Measurements from ENCODE around the gene TMEM252. TPM values are rescaled to one million over a fixed set of nuclear protein-coding genes. Genes with fewer than 3 reads are reported as not detected.

TMEM252 gene
- polyA plus RNA-seq, 1 donor (not counting 4 experiments of a cell fraction or from before 2014, with no cell fraction given), result not detected

- TF ChIP-seq EZH2 (IDR thresholded peaks at IDR 0.05; ENCODE audit: low read length) (no peak), CTCF (optimal IDR thresholded peaks at IDR 0.05 in 1 of 3, IDR thresholded peaks at IDR 0.05 in 1 of 3, conservative IDR thresholded peaks at IDR 0.05 in 1 of 3; ENCODE audit: extremely low read depth in 1 of 3, insufficient read depth in 2 of 3, low read length in 3 of 3) (no peak)
Observed at GRCh38 chr9:68558545-68558944, 17.9 kb upstream of the TMEM252 start.

GRCh38 chr9:68555437-68556150, 14.9 kb upstream of the TMEM252 start:
- no peak overlapping the region for H3K4me2 ChIP-seq (ENCODE audit: control insufficient read depth, extremely low read depth, insufficient read depth, low read depth, low read length)
- H3K36me3 ChIP-seq (ENCODE audit: control insufficient read depth in 2 of 2, extremely low read depth in 1 of 2, insufficient read depth in 2 of 2, low read length in 2 of 2), result no peaks in the 10 kb centered on the region
- no peaks in the 10 kb centered on the region for H3K79me2 ChIP-seq (ENCODE audit: control insufficient read depth, insufficient read depth, low read length)
- H4K20me1 ChIP-seq (ENCODE audit: control insufficient read depth, extremely low read depth, insufficient read depth, low read length), result no peaks in the 10 kb centered on the region
- H3K9me3 ChIP-seq (ENCODE audit: control insufficient read depth, low read depth, low read length), result no peaks in the 10 kb centered on the region
- H3K9me1 ChIP-seq (ENCODE audit: control insufficient read depth, extremely low read depth, insufficient read depth, low read length), result no peaks in the 10 kb centered on the region
- no peak for TF ChIP-seq CTCF (optimal IDR thresholded peaks at IDR 0.05 in 1 of 3, IDR thresholded peaks at IDR 0.05 in 1 of 3, conservative IDR thresholded peaks at IDR 0.05 in 1 of 3; ENCODE audit: extremely low read depth in 1 of 3, insufficient read depth in 2 of 3, low read length in 3 of 3)
- no peak for TF ChIP-seq EZH2 (IDR thresholded peaks at IDR 0.05; ENCODE audit: low read length)
- no peak for DNase-seq (ENCODE audit: low read depth, low spot score)
- no peak overlapping the region for H3K4me3 ChIP-seq (ENCODE audit: control insufficient read depth in 2 of 3, extremely low read depth in 1 of 3, insufficient read depth in 2 of 3, low read depth in 1 of 3, low read length in 3 of 3)
- no peak overlapping the region for H3K9ac ChIP-seq (ENCODE audit: control insufficient read depth, extremely low read depth, insufficient read depth, low read length)
- H3K27ac ChIP-seq (ENCODE audit: control insufficient read depth, insufficient read depth, low read length), result no peak overlapping the region
- no peak overlapping the region for H2AFZ ChIP-seq (ENCODE audit: control insufficient read depth, low read length)
- H3K4me1 ChIP-seq (ENCODE audit: control insufficient read depth, extremely low read depth, insufficient read depth, low read length), result no peaks in the 10 kb centered on the region
- no peak for FAIRE-seq
- dilution Hi-C loops (cut with MboI; ENCODE audit: extremely low pct_ligation_motif_present, low sequenced_read_pairs), result no loop called here
- H3K27me3 ChIP-seq (ENCODE audit: control insufficient read depth, extremely low read depth, insufficient read depth, low read length), result no peaks in the 10 kb centered on the region

More at GRCh38 chr9:68558545-68558944, 17.9 kb upstream of the TMEM252 start:
- H3K27me3 ChIP-seq (ENCODE audit: control insufficient read depth, extremely low read depth, insufficient read depth, low read length), result no peaks in the 10 kb centered on the region
- DNase-seq (ENCODE audit: low read depth, low spot score) (no peak), FAIRE-seq (no peak)
- no peak overlapping the region for H3K27ac ChIP-seq (ENCODE audit: control insufficient read depth, insufficient read depth, low read length)
- H2AFZ ChIP-seq (ENCODE audit: control insufficient read depth, low read length), result no peak overlapping the region
- no peaks in the 10 kb centered on the region for H3K4me1 ChIP-seq (ENCODE audit: control insufficient read depth, extremely low read depth, insufficient read depth, low read length)
- no peak overlapping the region for H3K4me2 ChIP-seq (ENCODE audit: control insufficient read depth, extremely low read depth, insufficient read depth, low read depth, low read length)
- H3K9ac ChIP-seq (ENCODE audit: control insufficient read depth, extremely low read depth, insufficient read depth, low read length), result no peak overlapping the region
- H3K79me2 ChIP-seq (ENCODE audit: control insufficient read depth, insufficient read depth, low read length), result no peaks in the 10 kb centered on the region
- H3K9me1 ChIP-seq (ENCODE audit: control insufficient read depth, extremely low read depth, insufficient read depth, low read length), result no peaks in the 10 kb centered on the region
- dilution Hi-C loops (cut with MboI; ENCODE audit: extremely low pct_ligation_motif_present, low sequenced_read_pairs), result no loop called here
- no peaks in the 10 kb centered on the region for H4K20me1 ChIP-seq (ENCODE audit: control insufficient read depth, extremely low read depth, insufficient read depth, low read length)
- H3K9me3 ChIP-seq (ENCODE audit: control insufficient read depth, low read depth, low read length), result no peaks in the 10 kb centered on the region
- no peak overlapping the region for H3K4me3 ChIP-seq (ENCODE audit: control insufficient read depth in 2 of 3, extremely low read depth in 1 of 3, insufficient read depth in 2 of 3, low read depth in 1 of 3, low read length in 3 of 3)
- H3K36me3 ChIP-seq (ENCODE audit: control insufficient read depth in 2 of 2, extremely low read depth in 1 of 2, insufficient read depth in 2 of 2, low read length in 2 of 2), result no peaks in the 10 kb centered on the region
